Endothelial cell of umbilical vein (primary cell): ENCODE measurements around the gene NCKAP5.

Source experiments
- EZH2 ChIP-seq: IDR thresholded peaks from 2 replicates; pipeline ENCODE4 v1.6.1; 2012; ENCODE audit warnings: borderline replicate concordance, low read depth, mild to moderate bottlenecking, moderate library complexity, low read length, inconsistent platforms; ENCODE audit not compliant: severe bottlenecking
- FOS ChIP-seq: IDR thresholded peaks from 2 replicates; pipeline ENCODE4 v1.6.1; 2011; ENCODE audit warnings: mild to moderate bottlenecking, low read length, moderate library complexity, borderline replicate concordance; ENCODE audit not compliant: insufficient read depth
- GATA2 ChIP-seq: IDR thresholded peaks from 2 replicates; pipeline ENCODE4 v1.7.0; 2011; ENCODE audit warnings: low read depth, mild to moderate bottlenecking, moderate library complexity, mixed read lengths, low read length; ENCODE audit not compliant: insufficient read length, insufficient read depth
- JUN ChIP-seq: IDR thresholded peaks from 2 replicates; pipeline ENCODE4 v1.6.1; 2011; ENCODE audit warnings: borderline replicate concordance, low read depth; ENCODE audit not compliant: insufficient read length, insufficient read depth
- MYC ChIP-seq: IDR thresholded peaks from one replicate; pipeline ENCODE4 v1.6.1; 2011; ENCODE audit warnings: mild to moderate bottlenecking, low read depth, low read length
- POLR2A ChIP-seq: IDR thresholded peaks from 2 replicates; pipeline ENCODE4 v1.6.1; 2012; ENCODE audit warnings: low read depth, mild to moderate bottlenecking, control low read depth, low read length
- POLR2AphosphoS5 ChIP-seq: IDR thresholded peaks from 2 replicates; pipeline ENCODE4 v1.6.1; 2012; ENCODE audit warnings: low read depth, mild to moderate bottlenecking, control low read depth, low read length, moderate library complexity; ENCODE audit not compliant: insufficient read depth
- TF ChIP-seq, protein P1 (sequence below), 2 donors: IDR thresholded peaks; 1 replicate in 1 of 2; 2 replicates in 1 of 2; pipeline ENCODE4 v1.5.1; 2011; ENCODE audit warnings: low read length in 2 of 2, mild to moderate bottlenecking in 2 of 2, moderate library complexity in 2 of 2, control low read depth in 1 of 2, inconsistent platforms in 1 of 2, low read depth in 1 of 2; ENCODE audit not compliant: insufficient read depth in 1 of 2; ENCODE audit errors: extremely low read depth in 1 of 2
- TF ChIP-seq, protein P2 (sequence below): IDR thresholded peaks from 2 replicates; pipeline ENCODE4 v1.6.1; 2011; ENCODE audit not compliant: insufficient read depth, insufficient read length

- TF ChIP-seq, protein P1, sequence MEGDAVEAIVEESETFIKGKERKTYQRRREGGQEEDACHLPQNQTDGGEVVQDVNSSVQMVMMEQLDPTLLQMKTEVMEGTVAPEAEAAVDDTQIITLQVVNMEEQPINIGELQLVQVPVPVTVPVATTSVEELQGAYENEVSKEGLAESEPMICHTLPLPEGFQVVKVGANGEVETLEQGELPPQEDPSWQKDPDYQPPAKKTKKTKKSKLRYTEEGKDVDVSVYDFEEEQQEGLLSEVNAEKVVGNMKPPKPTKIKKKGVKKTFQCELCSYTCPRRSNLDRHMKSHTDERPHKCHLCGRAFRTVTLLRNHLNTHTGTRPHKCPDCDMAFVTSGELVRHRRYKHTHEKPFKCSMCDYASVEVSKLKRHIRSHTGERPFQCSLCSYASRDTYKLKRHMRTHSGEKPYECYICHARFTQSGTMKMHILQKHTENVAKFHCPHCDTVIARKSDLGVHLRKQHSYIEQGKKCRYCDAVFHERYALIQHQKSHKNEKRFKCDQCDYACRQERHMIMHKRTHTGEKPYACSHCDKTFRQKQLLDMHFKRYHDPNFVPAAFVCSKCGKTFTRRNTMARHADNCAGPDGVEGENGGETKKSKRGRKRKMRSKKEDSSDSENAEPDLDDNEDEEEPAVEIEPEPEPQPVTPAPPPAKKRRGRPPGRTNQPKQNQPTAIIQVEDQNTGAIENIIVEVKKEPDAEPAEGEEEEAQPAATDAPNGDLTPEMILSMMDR (IDR thresholded peaks at IDR 0.05; ENCODE audit: extremely low read depth in 1 of 2, insufficient read depth in 1 of 2, low read depth in 1 of 2, low read length in 2 of 2), result no peak
- no peak for TF ChIP-seq MYC
- no peak for TF ChIP-seq POLR2AphosphoS5
- TF ChIP-seq EZH2, result no peak
- no peak for TF ChIP-seq POLR2A
- no peak for TF ChIP-seq GATA2
- TF ChIP-seq, protein P2, sequence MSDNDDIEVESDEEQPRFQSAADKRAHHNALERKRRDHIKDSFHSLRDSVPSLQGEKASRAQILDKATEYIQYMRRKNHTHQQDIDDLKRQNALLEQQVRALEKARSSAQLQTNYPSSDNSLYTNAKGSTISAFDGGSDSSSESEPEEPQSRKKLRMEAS, result no peak
- TF ChIP-seq JUN, result no peak
- TF ChIP-seq FOS, result no peak
Measured at GRCh38 chr2:133314795-133315194, 253.5 kb downstream of the NCKAP5 start.
